NT2/D1 (cell line): Measurements from ENCODE around the gene PKD2L2.

Source experiments
- SUZ12 ChIP-seq: IDR thresholded peaks from 2 replicates; pipeline ENCODE4 v1.6.1; 2011; ENCODE audit not compliant: insufficient read length, insufficient read depth; ENCODE audit errors: extremely low read depth
- ZNF274 ChIP-seq: IDR thresholded peaks from 2 replicates; pipeline ENCODE4 v1.6.1; 2011; ENCODE audit warnings: mild to moderate bottlenecking, low read depth, low read length

DNA sequence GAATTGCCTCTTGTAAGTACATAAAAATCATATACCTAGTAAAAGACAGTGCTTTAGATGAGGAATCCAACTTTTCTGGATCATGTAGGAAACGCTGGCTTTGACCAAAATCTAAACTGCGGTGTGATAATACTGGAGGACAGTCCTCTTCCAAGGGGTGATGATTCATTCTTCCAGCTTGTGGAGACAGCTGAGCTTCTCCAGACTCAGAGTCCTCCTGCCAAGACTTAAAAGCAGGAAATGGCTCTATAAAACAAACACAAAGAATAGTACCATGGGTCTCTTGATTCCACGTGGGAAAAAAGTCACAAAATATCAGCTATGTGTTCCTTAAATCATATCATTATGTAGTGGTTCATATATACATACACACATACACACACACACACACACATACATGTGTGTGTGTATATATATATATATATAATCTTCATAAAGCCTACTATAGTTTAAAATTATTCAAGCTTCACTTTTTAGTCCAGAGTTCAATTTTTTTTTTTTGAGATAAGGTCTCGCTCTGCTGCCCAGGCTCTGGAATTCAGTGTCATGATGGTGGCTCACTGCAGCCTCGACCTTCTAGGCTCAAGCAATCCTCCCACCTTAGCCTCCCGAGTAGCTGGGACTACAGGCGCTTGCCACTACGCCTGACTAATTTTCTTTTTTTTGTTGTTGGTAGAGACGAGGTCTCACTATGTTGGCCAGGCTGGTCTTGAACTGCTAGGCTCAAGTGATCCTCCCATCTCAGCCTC lies 65.0 kb downstream of the PKD2L2 start:
- no peak for TF ChIP-seq SUZ12
- no peak for TF ChIP-seq ZNF274
